ENCODE data around the gene CFAP69. TPM values are rescaled to one million over a fixed set of nuclear protein-coding genes. Genes with fewer than 3 reads are reported as not detected.
A peak's percentile ranks its signal among the peaks of the same experiment; 100 is the strongest.

The CFAP69 gene
- total RNA-seq, 2 experiments from 2014 or later, result not detected

GRCh38 chr7:90246171-90246570, 1.2 kb downstream of the CFAP69 start:
- H3K4me3 Mint-ChIP-seq, result peak overlapping the region; percentile 90
- Histone ChIP-seq H3K4me1 (ENCODE audit: insufficient read depth, low read length) (peaks cover 17% of the 10 kb centered on the region), H3K27ac (ENCODE audit: low read depth in 1 of 2, low read length in 2 of 2) (no peak overlapping the region), H3K27me3 (ENCODE audit: control insufficient read depth in 1 of 2, insufficient read depth in 2 of 2, low read length in 2 of 2) (peaks cover 10 to 35% of the 10 kb centered on the region in 2 experiments), H3K4me3 (ENCODE audit: low read length) (no peak overlapping the region), H3K9me3 (ENCODE audit: control insufficient read depth in 1 of 2, insufficient read depth in 1 of 2, low read length in 2 of 2) (peaks cover 0 to 5% of the 10 kb centered on the region in 2 experiments), H3K36me3 (ENCODE audit: insufficient read depth, low read length) (no peaks in the 10 kb centered on the region)
- H3K27ac Mint-ChIP-seq, result no peak overlapping the region
- CTCF ChIA-PET, result no interaction called here
- no peaks in the 10 kb centered on the region for H3K9me3 Mint-ChIP-seq
- H3K4me1 Mint-ChIP-seq (ENCODE audit: low read depth), result peaks cover 26% of the 10 kb centered on the region
- POLR2A ChIA-PET, result no interaction called here
- ATAC-seq (ENCODE audit: poor library complexity) (no peak), DNase-seq (no peak)
- intact Hi-C loops (cut with DNase I, micrococcal nuclease), result loop anchor here (5.0 kb wide), 3 partner anchors 101 to 161 kb away; partner anchors contain the start of genes GTPBP10 (in 2 of the 2) and CLDN12 (in 1 of the 2)
- H3K27me3 Mint-ChIP-seq, result peaks cover 72% of the 10 kb centered on the region
- peaks cover 5% of the 10 kb centered on the region for H3K36me3 Mint-ChIP-seq (ENCODE audit: low read depth)
- no peak for TF ChIP-seq CTCF (IDR thresholded peaks at IDR 0.05)

GRCh38 chr7:90248706-90249105, 3.7 kb downstream of the CFAP69 start:
- intact Hi-C loops (cut with DNase I, micrococcal nuclease), result loop anchor here (5.0 kb wide), 3 partner anchors 99 to 159 kb away; partner anchors contain the start of genes GTPBP10 (in 2 of the 2) and CLDN12 (in 1 of the 2)
- no peaks in the 10 kb centered on the region for H3K9me3 Mint-ChIP-seq

GRCh38 chr7:90250601-90251303, 5.8 kb downstream of the CFAP69 start:
- DNase-seq (no peak), ATAC-seq (ENCODE audit: poor library complexity) (no peak)
- Mint-ChIP-seq H3K36me3 (ENCODE audit: low read depth) (no peaks in the 10 kb centered on the region), H3K27ac (no peak overlapping the region), H3K9me3 (peaks cover 2% of the 10 kb centered on the region), H3K4me3 (no peak overlapping the region), H3K27me3 (peaks cover 67% of the 10 kb centered on the region), H3K4me1 (ENCODE audit: low read depth) (peaks cover 6% of the 10 kb centered on the region)
- Histone ChIP-seq H3K9me3 (ENCODE audit: control insufficient read depth in 1 of 2, insufficient read depth in 1 of 2, low read length in 2 of 2) (no peaks in the 10 kb centered on the region), H3K36me3 (ENCODE audit: insufficient read depth, low read length) (no peaks in the 10 kb centered on the region), H3K27ac (ENCODE audit: low read depth in 1 of 2, low read length in 2 of 2) (no peak overlapping the region), H3K4me1 (ENCODE audit: insufficient read depth, low read length) (peaks cover 2% of the 10 kb centered on the region), H3K4me3 (ENCODE audit: low read length) (no peak overlapping the region), H3K27me3 (ENCODE audit: control insufficient read depth in 1 of 2, insufficient read depth in 2 of 2, low read length in 2 of 2) (peaks cover 10 to 38% of the 10 kb centered on the region in 2 experiments)
- intact Hi-C loops (cut with DNase I, micrococcal nuclease), result no loop called here
- ChIA-PET POLR2A (no interaction called here), CTCF (no interaction called here)
- no peak for TF ChIP-seq CTCF (IDR thresholded peaks at IDR 0.05)

More at GRCh38 chr7:90248706-90249105, 3.7 kb downstream of the CFAP69 start:
- peaks cover 17% of the 10 kb centered on the region for H3K4me1 ChIP-seq (ENCODE audit: insufficient read depth, low read length)
- ATAC-seq (ENCODE audit: poor library complexity) (no peak), DNase-seq (no peak)
- H3K27ac ChIP-seq (ENCODE audit: low read depth in 1 of 2, low read length in 2 of 2), result no peak overlapping the region
- H3K4me3 ChIP-seq (ENCODE audit: low read length), result no peak overlapping the region
- POLR2A ChIA-PET, result no interaction called here
- H3K36me3 ChIP-seq (ENCODE audit: insufficient read depth, low read length), result no peaks in the 10 kb centered on the region
- CTCF ChIA-PET, result no interaction called here
- Mint-ChIP-seq H3K4me3 (no peak overlapping the region), H3K27me3 (peaks cover 70% of the 10 kb centered on the region), H3K36me3 (ENCODE audit: low read depth) (peaks cover 5% of the 10 kb centered on the region), H3K27ac (no peak overlapping the region), H3K4me1 (ENCODE audit: low read depth) (peaks cover 24% of the 10 kb centered on the region)
- TF ChIP-seq CTCF (IDR thresholded peaks at IDR 0.05), result no peak
- H3K9me3 ChIP-seq (ENCODE audit: control insufficient read depth in 1 of 2, insufficient read depth in 1 of 2, low read length in 2 of 2), result peaks cover 0 to 5% of the 10 kb centered on the region in 2 experiments
- H3K27me3 ChIP-seq (ENCODE audit: control insufficient read depth in 1 of 2, insufficient read depth in 2 of 2, low read length in 2 of 2), result peaks cover 13 to 40% of the 10 kb centered on the region in 2 experiments

Data from CD4-positive, alpha-beta T cell (primary cell).